Uterus (tissue), 2 donors: ENCODE results near the gene C19orf44.

ENCODE experiments used
- POLR2A ChIP-seq, 2 donors: fragments of 450-650 bp; IDR thresholded peaks; one replicate each; pipeline ENCODE4 v1.6.1; 2016; ENCODE audit warnings: antibody characterized with exemption in 2 of 2, mild to moderate bottlenecking in 1 of 2, moderate library complexity in 1 of 2
- TF ChIP-seq, protein P1 (sequence below), 4 experiments: fragments of 200-600 bp in 2 of 4; fragments of 450-650 bp in 2 of 4; sonication (generic) in 2 of 4; IDR thresholded peaks; one replicate each; pipeline ENCODE4 v1.5.1; 2016 to 2019; ENCODE audit warnings: antibody characterized with exemption in 4 of 4, mild to moderate bottlenecking in 2 of 4, moderate library complexity in 1 of 4

DNA sequence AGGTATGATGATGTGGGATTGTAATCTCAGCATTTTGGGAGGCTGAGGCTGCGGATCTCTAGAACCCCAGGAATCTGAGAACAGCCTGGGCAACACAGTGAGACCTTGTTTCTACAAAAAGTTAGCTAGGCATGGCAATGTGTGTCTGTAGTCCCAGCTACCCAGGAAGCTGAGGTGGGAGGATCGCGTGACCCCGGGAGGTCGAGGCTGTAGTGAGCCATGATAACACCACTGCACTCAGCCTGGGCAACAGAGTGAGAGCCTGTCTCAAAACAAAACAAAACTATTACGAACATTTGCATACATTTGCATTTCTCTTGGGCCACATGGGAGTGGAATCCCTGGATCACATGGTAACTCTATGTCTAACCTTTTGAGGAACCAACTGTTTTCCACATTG, 1.6 kb downstream of the C19orf44 start:
- TF ChIP-seq, protein P1, sequence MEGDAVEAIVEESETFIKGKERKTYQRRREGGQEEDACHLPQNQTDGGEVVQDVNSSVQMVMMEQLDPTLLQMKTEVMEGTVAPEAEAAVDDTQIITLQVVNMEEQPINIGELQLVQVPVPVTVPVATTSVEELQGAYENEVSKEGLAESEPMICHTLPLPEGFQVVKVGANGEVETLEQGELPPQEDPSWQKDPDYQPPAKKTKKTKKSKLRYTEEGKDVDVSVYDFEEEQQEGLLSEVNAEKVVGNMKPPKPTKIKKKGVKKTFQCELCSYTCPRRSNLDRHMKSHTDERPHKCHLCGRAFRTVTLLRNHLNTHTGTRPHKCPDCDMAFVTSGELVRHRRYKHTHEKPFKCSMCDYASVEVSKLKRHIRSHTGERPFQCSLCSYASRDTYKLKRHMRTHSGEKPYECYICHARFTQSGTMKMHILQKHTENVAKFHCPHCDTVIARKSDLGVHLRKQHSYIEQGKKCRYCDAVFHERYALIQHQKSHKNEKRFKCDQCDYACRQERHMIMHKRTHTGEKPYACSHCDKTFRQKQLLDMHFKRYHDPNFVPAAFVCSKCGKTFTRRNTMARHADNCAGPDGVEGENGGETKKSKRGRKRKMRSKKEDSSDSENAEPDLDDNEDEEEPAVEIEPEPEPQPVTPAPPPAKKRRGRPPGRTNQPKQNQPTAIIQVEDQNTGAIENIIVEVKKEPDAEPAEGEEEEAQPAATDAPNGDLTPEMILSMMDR (IDR thresholded peaks at IDR 0.05): no peak
- TF ChIP-seq POLR2A (IDR thresholded peaks at IDR 0.05): no peak
